GM13976 (cell line): ENCODE measurements around the gene OGN.

Experiments used
- DNase-seq: peaks from one replicate; pipeline ENCODE4 v3.0.0; 2012; ENCODE audit warnings: low spot score
- CTCF ChIP-seq: IDR thresholded peaks from 2 replicates; pipeline ENCODE4 v1.5.1; 2012; ENCODE audit warnings: borderline replicate concordance, mild to moderate bottlenecking; ENCODE audit not compliant: insufficient read depth; ENCODE audit errors: extremely low read depth, missing control alignments, control extremely low read depth
- in situ Hi-C: fragments of 300-500 bp; cut with MboI; formaldehyde crosslinking; loops from one replicate; pipeline ENCODE4 v1.12.0; 2022; ENCODE audit warnings: low sequenced_read_pairs, mixed read lengths, inconsistent platforms; ENCODE audit not compliant: unreplicated experiment

OGN gene

DNA sequence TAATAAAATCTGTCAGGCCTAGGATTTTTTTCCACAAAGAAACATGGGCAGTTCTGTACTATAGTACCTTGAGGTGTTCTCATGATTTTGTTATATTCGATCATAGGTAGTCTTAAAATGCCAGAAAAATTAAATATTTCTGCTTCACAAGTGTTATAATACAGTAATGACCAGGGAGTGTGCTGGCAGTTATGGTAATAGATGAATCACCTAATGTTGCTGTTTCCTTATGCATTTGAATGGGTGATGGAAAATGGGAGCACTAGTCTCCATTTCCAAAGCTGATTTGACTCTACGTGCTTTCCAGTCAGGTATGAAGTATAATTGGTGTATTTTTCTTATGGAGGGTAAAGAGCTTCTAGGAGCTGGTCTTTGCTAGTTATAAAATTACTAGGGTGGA is 23.8 kb downstream of the OGN start:
- in situ Hi-C loops = no loop called here
- no peak for DNase-seq

DNA sequence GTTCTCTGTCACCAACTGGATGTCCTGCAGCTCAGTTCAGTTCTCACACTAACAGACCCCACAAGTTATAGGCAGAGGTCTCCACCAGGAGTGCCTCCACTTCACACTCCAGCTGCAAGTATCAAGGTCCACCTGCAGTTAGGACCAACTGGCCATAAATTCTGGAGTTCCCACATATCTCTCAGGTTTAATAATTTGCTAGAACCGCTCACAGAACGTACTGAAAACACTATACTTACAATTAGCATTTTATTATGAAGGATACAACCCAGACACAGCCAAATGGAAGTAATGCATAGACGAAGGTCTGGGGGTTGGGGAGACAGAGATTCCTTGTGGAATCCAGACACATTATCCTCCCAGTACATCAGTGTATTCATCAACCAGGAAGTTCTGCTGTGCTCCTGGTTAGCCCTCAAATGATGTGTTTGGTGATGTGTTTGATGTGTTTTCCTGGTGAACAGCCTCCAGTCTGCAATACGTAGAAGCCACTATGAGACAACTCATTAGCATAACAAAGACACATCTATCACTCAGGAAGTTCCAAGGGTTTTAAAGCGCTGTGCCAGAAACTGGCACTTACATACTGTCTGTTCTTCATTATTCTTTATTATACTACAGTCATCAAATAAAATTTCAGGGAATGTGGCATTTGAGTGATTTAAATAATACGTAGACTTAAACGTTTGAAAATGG is 25.4 kb downstream of the OGN start:
- TF ChIP-seq CTCF = no peak
- in situ Hi-C loops = no loop called here
- DNase-seq = no peak

More for the DNA sequence above, 23.8 kb downstream of the OGN start:
- no peak for TF ChIP-seq CTCF

- DNase-seq = no peak
- in situ Hi-C loops = no loop called here
- TF ChIP-seq CTCF = no peak
Measured at GRCh38 chr9:92377876-92378275, 26.5 kb downstream of the OGN start.

GRCh38 chr9:92373167-92373566 is 31.2 kb downstream of the OGN start:
- DNase-seq = no peak
- TF ChIP-seq CTCF = no peak
- in situ Hi-C loops = no loop called here

- DNase-seq = no peak
- TF ChIP-seq CTCF = no peak
- in situ Hi-C loops = no loop called here
Measured at GRCh38 chr9:92369075-92369474, 35.3 kb downstream of the OGN start.

DNA sequence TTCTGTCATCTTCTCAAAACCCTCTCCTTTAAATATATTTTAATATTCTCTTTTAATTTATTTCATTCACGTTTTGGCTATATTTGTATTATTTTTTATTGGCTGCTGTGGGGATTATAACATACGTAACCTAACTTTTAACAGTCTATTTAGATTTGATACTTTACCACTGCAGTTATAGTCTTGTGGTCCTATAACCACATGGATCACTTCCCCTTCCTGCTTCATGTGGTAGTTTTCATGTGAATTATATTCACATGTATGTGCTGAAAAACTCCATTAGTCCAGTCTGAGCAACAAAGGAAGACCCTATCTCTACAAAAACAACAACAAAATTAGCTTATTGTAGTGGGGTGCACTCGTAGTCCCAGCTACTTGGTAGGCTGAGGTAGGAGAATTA is 44.3 kb downstream of the OGN start:
- TF ChIP-seq CTCF = no peak
- no peak for DNase-seq
- in situ Hi-C loops = no loop called here
